ENCODE measurements around the gene SLFN11. TPM values are rescaled to one million over a fixed set of nuclear protein-coding genes. Genes with fewer than 3 reads are reported as not detected.

Gene SLFN11
- total and polyA plus RNA-seq, 2 experiments from 2014 or later: not detected

GRCh38 chr17:35374766-35375344, 1.4 kb upstream of the SLFN11 start (continued):
- no peak for TF ChIP-seq EZH2 (IDR thresholded peaks at IDR 0.05; ENCODE audit: low read depth, unreplicated experiment)
- no peak for TF ChIP-seq STAT1 (IDR thresholded peaks at IDR 0.05; ENCODE audit: unreplicated experiment)
- TF ChIP-seq REST (IDR thresholded peaks at IDR 0.05; ENCODE audit: unreplicated experiment): no peak
- no peak for TF ChIP-seq CREB1 (CRISPR knock-in tag; IDR thresholded peaks at IDR 0.05; ENCODE audit: low read depth)
- TF ChIP-seq ZNF331 (CRISPR knock-in tag; IDR thresholded peaks at IDR 0.05; ENCODE audit: low read depth): no peak
- TF ChIP-seq NANOG (IDR thresholded peaks at IDR 0.05; ENCODE audit: borderline replicate concordance): no peak
- no peak for TF ChIP-seq ZNF114 (CRISPR knock-in tag; IDR thresholded peaks at IDR 0.05)

- Mint-ChIP-seq H3K4me3 (peak overlapping the region; percentile 76), H3K36me3 (ENCODE audit: low read depth) (no peaks in the 10 kb centered on the region; the same call in 2 of the 3 replicates), H3K27me3 (ENCODE audit: insufficient read depth, low read depth, poor library complexity) (peaks cover 61% of the 10 kb centered on the region), H3K4me1 (0 out of 3 replicates have a peak, but pooled peaks cover 5% of the 10 kb centered on the region), H3K27ac (no peak overlapping the region), H3K9me3 (peaks cover 5% of the 10 kb centered on the region; the same call in 1 of the 3 replicates)
- TF ChIP-seq NANOG (IDR thresholded peaks at IDR 0.05; ENCODE audit: borderline replicate concordance): no peak
- peak; percentile 93 for TF ChIP-seq EZH2 (IDR thresholded peaks at IDR 0.05; ENCODE audit: low read depth, unreplicated experiment)
- Histone ChIP-seq H3K9me2 (ENCODE audit: insufficient read depth) (no peaks in the 10 kb centered on the region), H3K27ac (ENCODE audit: low read depth) (no peak overlapping the region), H3F3A (replicated peaks; ENCODE audit: low read depth) (peaks cover 3% of the 10 kb centered on the region; the same call in 1 of the 2 replicates), H2AFZ (peak overlapping the region; percentile 94), H3K79me2 (replicated peaks; ENCODE audit: insufficient read depth) (no peaks in the 10 kb centered on the region), H3K4me1 (ENCODE audit: insufficient read depth) (peaks cover 18% of the 10 kb centered on the region), H3K27me3 (ENCODE audit: insufficient read depth) (peaks cover 99% of the 10 kb centered on the region), H3K4me3 (peak overlapping the region; percentile 59), H4K20me1 (replicated peaks; ENCODE audit: insufficient read depth) (peaks cover 3% of the 10 kb centered on the region; the same call in 1 of the 2 replicates), H3K36me3 (ENCODE audit: insufficient read depth) (no peaks in the 10 kb centered on the region), H3K4me2 (peak overlapping the region; percentile 84)
- ATAC-seq: peak; percentile 78
- peak; percentile 54 for DNase-seq (ENCODE audit: low spot score)
Measured at GRCh38 chr17:35373984-35374765, 754 bp upstream of the SLFN11 start.

Measured in GM23338 (cell line).